Stimulated activated effector memory CD8-positive, alpha-beta T cell treated with anti-CD3 and anti-CD28 coated beads, Interleukin-12 subunit alpha, Interleukin-12 subunit beta, amount 100 ng/mL, for 72 hours (primary cell): ENCODE results near the gene PADI3.

ENCODE experiments used
- ATAC-seq: fragments of 150-1000 bp; cut with Tn5 transposase; 2 replicates; pipeline ENCODE4 v1.10.0; 2021
- DNase-seq, 2 donors: peaks; one replicate each; pipeline ENCODE4 v3.0.0; 2021 to 2022; ENCODE audit warnings: low spot score in 2 of 2
- H3K27ac Mint-ChIP-seq: one replicate; pipeline ENCODE4 v1.8.0; 2022; ENCODE audit warnings: mild to moderate bottlenecking, mixed read lengths
- H3K36me3 Mint-ChIP-seq: one replicate; pipeline ENCODE4 v1.8.0; 2022; ENCODE audit warnings: mild to moderate bottlenecking, mixed read lengths
- H3K4me1 Mint-ChIP-seq: one replicate; pipeline ENCODE4 v1.8.0; 2022; ENCODE audit warnings: mixed read lengths
- H3K4me3 Mint-ChIP-seq: one replicate; pipeline ENCODE4 v1.8.0; 2022; ENCODE audit warnings: mild to moderate bottlenecking, mixed read lengths
- H3K9me3 Mint-ChIP-seq: one replicate; pipeline ENCODE4 v1.8.0; 2022; ENCODE audit warnings: mixed read lengths

The PADI3 gene

GRCh38 chr1:17244821-17245740 is 3.8 kb upstream of the PADI3 start:
- no peak for ATAC-seq
- peaks cover 5% of the 10 kb centered on the region for H3K4me1 Mint-ChIP-seq
- no peak overlapping the region for H3K27ac Mint-ChIP-seq
- H3K36me3 Mint-ChIP-seq = no peaks in the 10 kb centered on the region
- H3K9me3 Mint-ChIP-seq = no peaks in the 10 kb centered on the region
- no peak overlapping the region for H3K4me3 Mint-ChIP-seq
- DNase-seq = no peak

GRCh38 chr1:17245816-17246325 is 3.0 kb upstream of the PADI3 start:
- H3K36me3 Mint-ChIP-seq = no peaks in the 10 kb centered on the region
- H3K27ac Mint-ChIP-seq = no peak overlapping the region
- H3K4me1 Mint-ChIP-seq = peaks cover 5% of the 10 kb centered on the region
- H3K4me3 Mint-ChIP-seq = no peak overlapping the region
- no peak for ATAC-seq
- no peaks in the 10 kb centered on the region for H3K9me3 Mint-ChIP-seq
- DNase-seq = no peak

GRCh38 chr1:17246971-17247370 is 1.9 kb upstream of the PADI3 start:
- no peak for ATAC-seq
- Mint-ChIP-seq H3K4me1 (no peaks in the 10 kb centered on the region), H3K27ac (no peak overlapping the region), H3K9me3 (no peaks in the 10 kb centered on the region), H3K36me3 (no peaks in the 10 kb centered on the region), H3K4me3 (no peak overlapping the region)
- DNase-seq = no peak

GRCh38 chr1:17250601-17251000 is 1.7 kb downstream of the PADI3 start:
- Mint-ChIP-seq H3K9me3 (no peaks in the 10 kb centered on the region), H3K27ac (peak overlapping the region; percentile 74), H3K36me3 (no peaks in the 10 kb centered on the region), H3K4me3 (no peak overlapping the region), H3K4me1 (no peaks in the 10 kb centered on the region)
- no peak for DNase-seq
- ATAC-seq = no peak

GRCh38 chr1:17251246-17251645 is 2.3 kb downstream of the PADI3 start:
- DNase-seq = no peak
- ATAC-seq = no peak
- Mint-ChIP-seq H3K27ac (peak overlapping the region; percentile 74), H3K36me3 (no peaks in the 10 kb centered on the region), H3K4me1 (no peaks in the 10 kb centered on the region), H3K4me3 (no peak overlapping the region), H3K9me3 (no peaks in the 10 kb centered on the region)

- Mint-ChIP-seq H3K9me3 (no peaks in the 10 kb centered on the region), H3K27ac (no peak overlapping the region), H3K4me1 (no peaks in the 10 kb centered on the region), H3K4me3 (no peak overlapping the region), H3K36me3 (no peaks in the 10 kb centered on the region)
- DNase-seq (no peak), ATAC-seq (no peak)
These were observed 2.9 kb downstream of the PADI3 start for GRCh38 chr1:17251701-17252376.

- no peak overlapping the region for H3K4me3 Mint-ChIP-seq
- H3K36me3 Mint-ChIP-seq = no peaks in the 10 kb centered on the region
- DNase-seq (no peak), ATAC-seq (no peak)
- H3K4me1 Mint-ChIP-seq = no peaks in the 10 kb centered on the region
- H3K9me3 Mint-ChIP-seq = no peaks in the 10 kb centered on the region
- H3K27ac Mint-ChIP-seq = no peak overlapping the region
These were observed 6.4 kb downstream of the PADI3 start for GRCh38 chr1:17255336-17255735.

GRCh38 chr1:17258116-17258757 is 9.3 kb downstream of the PADI3 start:
- H3K4me3 Mint-ChIP-seq = no peak overlapping the region
- no peaks in the 10 kb centered on the region for H3K36me3 Mint-ChIP-seq
- H3K9me3 Mint-ChIP-seq = no peaks in the 10 kb centered on the region
- no peak for ATAC-seq
- H3K27ac Mint-ChIP-seq = no peak overlapping the region
- no peak for DNase-seq
- no peaks in the 10 kb centered on the region for H3K4me1 Mint-ChIP-seq

- ATAC-seq = no peak
- Mint-ChIP-seq H3K4me1 (no peaks in the 10 kb centered on the region), H3K36me3 (no peaks in the 10 kb centered on the region), H3K9me3 (no peaks in the 10 kb centered on the region), H3K4me3 (no peak overlapping the region), H3K27ac (no peak overlapping the region)
- DNase-seq = no peak
These were observed 9.8 kb downstream of the PADI3 start for GRCh38 chr1:17258758-17259130.

- Mint-ChIP-seq H3K4me3 (no peak overlapping the region), H3K27ac (no peak overlapping the region), H3K36me3 (no peaks in the 10 kb centered on the region), H3K9me3 (no peaks in the 10 kb centered on the region), H3K4me1 (no peaks in the 10 kb centered on the region)
- no peak for ATAC-seq
- DNase-seq = no peak
These were observed 10.5 kb downstream of the PADI3 start for GRCh38 chr1:17259233-17259873.

- no peak for ATAC-seq
- Mint-ChIP-seq H3K9me3 (no peaks in the 10 kb centered on the region), H3K4me3 (no peak overlapping the region), H3K27ac (no peak overlapping the region), H3K4me1 (no peaks in the 10 kb centered on the region), H3K36me3 (no peaks in the 10 kb centered on the region)
- no peak for DNase-seq
These were observed 11.4 kb downstream of the PADI3 start for GRCh38 chr1:17260264-17260663.

GRCh38 chr1:17260738-17261137 is 11.8 kb downstream of the PADI3 start:
- H3K4me1 Mint-ChIP-seq = no peaks in the 10 kb centered on the region
- no peak overlapping the region for H3K27ac Mint-ChIP-seq
- H3K4me3 Mint-ChIP-seq = no peak overlapping the region
- no peaks in the 10 kb centered on the region for H3K36me3 Mint-ChIP-seq
- DNase-seq (no peak), ATAC-seq (no peak)
- no peaks in the 10 kb centered on the region for H3K9me3 Mint-ChIP-seq

GRCh38 chr1:17263936-17264335 is 15.0 kb downstream of the PADI3 start:
- no peaks in the 10 kb centered on the region for H3K36me3 Mint-ChIP-seq
- DNase-seq (no peak), ATAC-seq (no peak)
- H3K4me1 Mint-ChIP-seq = no peaks in the 10 kb centered on the region
- H3K27ac Mint-ChIP-seq = no peak overlapping the region
- no peak overlapping the region for H3K4me3 Mint-ChIP-seq
- no peaks in the 10 kb centered on the region for H3K9me3 Mint-ChIP-seq

- no peak for DNase-seq
- Mint-ChIP-seq H3K36me3 (no peaks in the 10 kb centered on the region), H3K4me3 (no peak overlapping the region), H3K27ac (no peak overlapping the region), H3K4me1 (no peaks in the 10 kb centered on the region), H3K9me3 (no peaks in the 10 kb centered on the region)
- ATAC-seq = no peak
These were observed 15.6 kb downstream of the PADI3 start for GRCh38 chr1:17264470-17264869.

GRCh38 chr1:17265162-17265561 is 16.3 kb downstream of the PADI3 start:
- H3K4me3 Mint-ChIP-seq = no peak overlapping the region
- H3K9me3 Mint-ChIP-seq = no peaks in the 10 kb centered on the region
- no peak for ATAC-seq
- DNase-seq = no peak
- H3K27ac Mint-ChIP-seq = no peak overlapping the region
- no peaks in the 10 kb centered on the region for H3K4me1 Mint-ChIP-seq
- no peaks in the 10 kb centered on the region for H3K36me3 Mint-ChIP-seq
